ENCODE data around the gene GAS2.

The GAS2 gene

GRCh38 chr11:22668005-22668796, 1.8 kb downstream of the GAS2 start:
- Histone ChIP-seq H3K36me3 (replicated peaks; ENCODE audit: insufficient read depth, low read length) (no peaks in the 10 kb centered on the region), H3K27ac (ENCODE audit: low read length) (peak overlapping the region; percentile 96), H2AFZ (ENCODE audit: low read length) (no peak overlapping the region), H3K79me2 (ENCODE audit: low read length) (peaks cover 95% of the 10 kb centered on the region), H3K4me1 (ENCODE audit: low read length) (peaks cover 38% of the 10 kb centered on the region), H3K9me2 (replicated peaks; ENCODE audit: insufficient read depth, low read length) (no peaks in the 10 kb centered on the region), H3K27me3 (replicated peaks; ENCODE audit: insufficient read depth, low read length) (no peaks in the 10 kb centered on the region), H3K4me3 (ENCODE audit: low read length) (peak overlapping the region; percentile 65), H3K9ac (ENCODE audit: low read length) (peak overlapping the region; percentile 98), H3K9me3 (replicated peaks; ENCODE audit: insufficient read depth, low read length) (no peaks in the 10 kb centered on the region), H3K4me2 (ENCODE audit: low read depth, low read length) (peak overlapping the region; percentile 67), H4K20me1 (ENCODE audit: insufficient read depth, low read length) (no peaks in the 10 kb centered on the region), H3F3A (ENCODE audit: insufficient read depth, low read length) (peaks cover 54% of the 10 kb centered on the region)
- peak; percentile 95 for DNase-seq
- no peak for TF ChIP-seq EZH2 (optimal IDR thresholded peaks at IDR 0.05; ENCODE audit: low read depth, low read length)
- TF ChIP-seq CTCF (IDR thresholded peaks at IDR 0.05; ENCODE audit: low read length): no peak
- TF ChIP-seq EZH2phosphoT487 (IDR thresholded peaks at IDR 0.05; ENCODE audit: low read length): no peak

DNA sequence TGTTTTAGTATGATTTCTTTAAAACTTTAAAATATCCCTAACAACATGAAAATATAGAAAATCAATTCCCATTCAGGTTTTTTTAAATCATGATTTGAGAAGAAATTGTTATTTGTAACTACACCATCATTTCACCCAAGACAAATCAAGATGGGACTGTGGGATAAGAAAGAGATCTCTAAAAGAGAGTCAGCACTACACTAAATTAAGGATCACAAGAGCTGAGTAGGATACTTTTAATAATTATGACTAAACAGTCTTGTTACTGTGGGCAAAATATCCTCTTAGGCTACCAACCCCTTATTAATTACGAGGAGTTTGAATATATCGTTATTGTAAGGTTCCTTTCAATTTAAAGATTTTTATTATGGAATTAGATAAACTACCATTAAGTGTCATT, 3.0 kb downstream of the GAS2 start:
- peak; percentile 52 for DNase-seq
- TF ChIP-seq EZH2phosphoT487 (IDR thresholded peaks at IDR 0.05; ENCODE audit: low read length) (no peak), CTCF (IDR thresholded peaks at IDR 0.05; ENCODE audit: low read length) (no peak), EZH2 (optimal IDR thresholded peaks at IDR 0.05; ENCODE audit: low read depth, low read length) (no peak)
- peaks cover 95% of the 10 kb centered on the region for H3K79me2 ChIP-seq (ENCODE audit: low read length)
- H3K4me1 ChIP-seq (ENCODE audit: low read length): peaks cover 40% of the 10 kb centered on the region
- no peaks in the 10 kb centered on the region for H3K9me3 ChIP-seq (replicated peaks; ENCODE audit: insufficient read depth, low read length)
- H3F3A ChIP-seq (ENCODE audit: insufficient read depth, low read length): peaks cover 58% of the 10 kb centered on the region
- peak overlapping the region; percentile 65 for H3K4me3 ChIP-seq (ENCODE audit: low read length)
- no peaks in the 10 kb centered on the region for H4K20me1 ChIP-seq (ENCODE audit: insufficient read depth, low read length)
- H3K9me2 ChIP-seq (replicated peaks; ENCODE audit: insufficient read depth, low read length): no peaks in the 10 kb centered on the region
- no peaks in the 10 kb centered on the region for H3K36me3 ChIP-seq (replicated peaks; ENCODE audit: insufficient read depth, low read length)
- H3K27ac ChIP-seq (ENCODE audit: low read length): peak overlapping the region; percentile 96
- peak overlapping the region; percentile 98 for H3K9ac ChIP-seq (ENCODE audit: low read length)
- H3K27me3 ChIP-seq (replicated peaks; ENCODE audit: insufficient read depth, low read length): no peaks in the 10 kb centered on the region
- H2AFZ ChIP-seq (ENCODE audit: low read length): no peak overlapping the region
- H3K4me2 ChIP-seq (ENCODE audit: low read depth, low read length): peak overlapping the region; percentile 67

DNA sequence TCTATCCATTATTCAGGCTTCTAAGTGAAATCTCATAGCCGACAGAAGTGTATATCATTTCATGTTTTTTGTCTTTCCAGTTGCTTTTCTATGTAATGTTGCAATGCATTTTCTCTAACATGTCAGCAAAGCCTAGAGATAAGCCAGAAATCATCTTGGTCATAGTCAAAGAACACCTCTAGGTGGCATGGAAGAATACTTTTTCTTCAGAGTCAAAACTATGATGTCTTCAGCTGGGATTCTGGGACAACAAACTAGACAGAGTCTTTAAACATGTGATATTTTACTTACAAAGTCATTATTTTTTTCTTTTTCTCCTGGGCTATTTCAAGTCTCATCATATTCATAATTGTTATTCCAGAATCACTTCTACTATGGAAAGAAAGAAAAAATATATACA, 4.4 kb downstream of the GAS2 start:
- TF ChIP-seq CTCF (IDR thresholded peaks at IDR 0.05; ENCODE audit: low read length): peak; percentile 54
- no peak for TF ChIP-seq EZH2 (optimal IDR thresholded peaks at IDR 0.05; ENCODE audit: low read depth, low read length)
- peak overlapping the region; percentile 98 for H3K9ac ChIP-seq (ENCODE audit: low read length)
- peak; percentile 82 for DNase-seq
- H3K36me3 ChIP-seq (replicated peaks; ENCODE audit: insufficient read depth, low read length): no peaks in the 10 kb centered on the region
- peak overlapping the region; percentile 65; the same call in 1 of the 2 replicates for H3K4me3 ChIP-seq (ENCODE audit: low read length)
- H3K4me2 ChIP-seq (ENCODE audit: low read depth, low read length): peak overlapping the region; percentile 67
- peak overlapping the region; percentile 96 for H3K27ac ChIP-seq (ENCODE audit: low read length)
- peaks cover 52% of the 10 kb centered on the region for H3K4me1 ChIP-seq (ENCODE audit: low read length)
- H3K79me2 ChIP-seq (ENCODE audit: low read length): peaks cover 94% of the 10 kb centered on the region
- H3K9me2 ChIP-seq (replicated peaks; ENCODE audit: insufficient read depth, low read length): no peaks in the 10 kb centered on the region
- no peak overlapping the region for H2AFZ ChIP-seq (ENCODE audit: low read length)
- no peaks in the 10 kb centered on the region for H4K20me1 ChIP-seq (ENCODE audit: insufficient read depth, low read length)
- no peaks in the 10 kb centered on the region for H3K9me3 ChIP-seq (replicated peaks; ENCODE audit: insufficient read depth, low read length)
- peaks cover 62% of the 10 kb centered on the region for H3F3A ChIP-seq (ENCODE audit: insufficient read depth, low read length)
- H3K27me3 ChIP-seq (replicated peaks; ENCODE audit: insufficient read depth, low read length): no peaks in the 10 kb centered on the region
